ENCODE data around the gene SFT2D1.

The SFT2D1 gene

DNA sequence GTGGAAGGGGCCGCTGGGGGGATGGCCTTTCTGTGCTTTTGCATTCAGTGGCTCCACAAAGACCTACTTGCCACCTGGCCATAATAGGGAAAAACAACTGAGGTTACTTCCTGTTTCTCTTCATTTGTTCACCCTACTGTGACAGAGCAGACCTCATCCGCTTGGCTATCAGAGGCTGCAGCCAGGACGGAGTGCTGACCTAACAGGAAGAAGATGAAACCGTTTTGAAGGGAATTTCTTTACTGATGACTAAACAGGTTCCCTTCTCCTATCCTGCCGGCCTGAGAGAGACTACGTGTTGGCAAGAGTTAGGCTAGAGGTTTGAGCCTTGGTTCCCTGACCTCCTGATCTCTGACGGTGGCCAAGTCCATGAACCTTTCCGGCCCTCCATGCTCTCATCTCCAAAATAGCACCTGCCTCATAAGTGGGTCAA lies 55.5 kb downstream of the SFT2D1 start:
- H3K9me3 ChIP-seq (ENCODE audit: control insufficient read depth in 2 of 2, low read length in 2 of 2): no peaks in the 10 kb centered on the region
- H3K27ac ChIP-seq (ENCODE audit: low read length): no peak overlapping the region

DNA sequence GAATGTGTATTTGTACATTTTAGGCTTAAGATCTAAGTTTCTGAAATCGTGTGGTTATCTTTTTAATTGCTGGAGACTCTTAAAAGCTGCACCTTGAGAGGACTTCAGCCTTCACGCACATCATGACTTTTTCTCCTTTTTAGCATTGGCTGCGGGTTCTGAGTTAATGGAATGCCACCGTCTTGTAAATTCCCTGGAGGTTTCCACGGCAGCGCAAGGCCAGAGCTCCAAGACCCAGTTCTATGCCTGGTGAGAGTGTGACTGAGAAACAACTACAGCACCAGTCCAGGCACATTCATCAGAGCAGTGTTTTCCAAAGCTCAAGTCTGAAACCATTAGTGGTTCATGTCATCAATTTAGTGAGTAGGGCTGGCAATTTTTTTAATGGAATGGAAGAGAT lies 57.1 kb downstream of the SFT2D1 start:
- no peak overlapping the region for H3K27ac ChIP-seq (ENCODE audit: low read length)
- no peaks in the 10 kb centered on the region for H3K4me1 ChIP-seq (ENCODE audit: control insufficient read depth, insufficient read depth, low read length)
- H3K9me3 ChIP-seq (ENCODE audit: control insufficient read depth in 2 of 2, low read length in 2 of 2): no peaks in the 10 kb centered on the region
- H3K9ac ChIP-seq (ENCODE audit: low read length in 2 of 2): no peak overlapping the region
- H3K4me3 ChIP-seq (ENCODE audit: low read length in 2 of 2): no peak overlapping the region
- H3K27me3 ChIP-seq (ENCODE audit: control insufficient read depth in 1 of 2, insufficient read depth in 2 of 2, low read length in 2 of 2): peaks cover 4 to 10% of the 10 kb centered on the region in 2 donors
- H3K36me3 ChIP-seq (ENCODE audit: control insufficient read depth in 2 of 2, insufficient read depth in 2 of 2, low read length in 2 of 2): no peaks in the 10 kb centered on the region

More for the DNA sequence above, 55.5 kb downstream of the SFT2D1 start:
- H3K36me3 ChIP-seq (ENCODE audit: control insufficient read depth in 2 of 2, insufficient read depth in 2 of 2, low read length in 2 of 2): no peaks in the 10 kb centered on the region
- H3K27me3 ChIP-seq (ENCODE audit: control insufficient read depth in 1 of 2, insufficient read depth in 2 of 2, low read length in 2 of 2): peaks cover 4 to 15% of the 10 kb centered on the region in 2 donors
- no peak overlapping the region for H3K9ac ChIP-seq (ENCODE audit: low read length in 2 of 2)
- H3K4me3 ChIP-seq (ENCODE audit: low read length in 2 of 2): no peak overlapping the region
- no peaks in the 10 kb centered on the region for H3K4me1 ChIP-seq (ENCODE audit: control insufficient read depth, insufficient read depth, low read length)

DNA sequence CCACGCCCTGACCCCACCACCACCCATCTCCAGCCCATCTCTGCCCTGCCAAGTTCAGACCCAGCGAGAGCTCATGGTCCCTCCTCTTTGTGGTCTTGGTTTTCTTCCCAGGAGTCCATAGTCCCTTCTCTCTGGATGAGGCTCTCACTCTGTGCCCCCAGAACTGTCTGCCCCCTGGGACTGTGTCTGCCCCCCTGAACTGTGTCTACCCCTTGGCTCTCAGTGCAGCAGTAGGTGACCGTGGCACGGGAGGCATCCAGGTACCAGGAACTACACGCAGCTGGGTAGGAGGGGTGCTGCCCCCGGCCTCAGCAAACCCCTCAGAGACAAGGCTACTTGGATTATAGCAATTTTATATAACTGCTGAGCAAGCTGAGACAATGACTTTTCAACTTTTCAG lies 57.7 kb downstream of the SFT2D1 start:
- no peak overlapping the region for H3K4me3 ChIP-seq (ENCODE audit: low read length in 2 of 2)
- H3K9ac ChIP-seq (ENCODE audit: low read length in 2 of 2): no peak overlapping the region
- H3K4me1 ChIP-seq (ENCODE audit: control insufficient read depth, insufficient read depth, low read length): no peaks in the 10 kb centered on the region
- H3K9me3 ChIP-seq (ENCODE audit: control insufficient read depth in 2 of 2, low read length in 2 of 2): no peaks in the 10 kb centered on the region
- H3K27me3 ChIP-seq (ENCODE audit: control insufficient read depth in 1 of 2, insufficient read depth in 2 of 2, low read length in 2 of 2): peaks cover 4 to 10% of the 10 kb centered on the region in 2 donors
- H3K36me3 ChIP-seq (ENCODE audit: control insufficient read depth in 2 of 2, insufficient read depth in 2 of 2, low read length in 2 of 2): no peaks in the 10 kb centered on the region
- no peak overlapping the region for H3K27ac ChIP-seq (ENCODE audit: low read length)

DNA sequence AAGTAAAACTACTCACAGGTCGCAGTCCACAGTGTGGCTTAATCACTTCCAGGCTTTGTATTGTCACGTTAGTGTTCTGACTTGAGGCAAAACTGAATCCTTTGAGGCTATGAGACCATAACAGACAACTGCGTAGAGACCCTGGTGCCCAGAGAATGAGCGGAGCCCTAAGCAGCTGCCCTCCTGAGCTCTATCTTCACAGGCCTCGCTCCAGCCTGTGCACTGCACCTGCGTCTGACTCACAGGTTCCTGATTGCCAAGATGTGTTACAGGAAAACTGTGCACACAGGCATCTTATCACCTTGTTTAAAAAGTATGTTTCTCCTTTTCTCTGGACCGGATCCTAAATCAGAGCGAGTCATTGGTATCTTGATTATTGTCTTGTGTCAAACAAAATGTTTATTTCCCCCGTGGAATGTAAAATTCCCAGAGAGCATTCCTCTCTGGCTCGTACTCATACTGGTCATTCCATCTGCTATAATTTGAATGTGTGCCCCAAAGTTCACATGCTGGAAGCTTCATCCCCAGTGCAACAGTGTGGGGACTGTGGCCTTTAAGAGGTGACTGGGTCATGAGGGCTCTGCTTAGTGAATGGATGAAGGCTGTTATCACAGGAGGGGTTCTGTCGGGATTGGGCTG lies 59.8 kb downstream of the SFT2D1 start:
- H3K36me3 ChIP-seq (ENCODE audit: control insufficient read depth in 2 of 2, insufficient read depth in 2 of 2, low read length in 2 of 2): no peaks in the 10 kb centered on the region
- H3K27ac ChIP-seq (ENCODE audit: low read length): no peak overlapping the region
- H3K27me3 ChIP-seq (ENCODE audit: control insufficient read depth in 1 of 2, insufficient read depth in 2 of 2, low read length in 2 of 2): peaks cover 4 to 8% of the 10 kb centered on the region in 2 donors
- no peak overlapping the region for H3K4me3 ChIP-seq (ENCODE audit: low read length in 2 of 2)
- H3K9me3 ChIP-seq (ENCODE audit: control insufficient read depth in 2 of 2, low read length in 2 of 2): no peaks in the 10 kb centered on the region
- H3K4me1 ChIP-seq (ENCODE audit: control insufficient read depth, insufficient read depth, low read length): no peaks in the 10 kb centered on the region
- no peak overlapping the region for H3K9ac ChIP-seq (ENCODE audit: low read length in 2 of 2)

DNA sequence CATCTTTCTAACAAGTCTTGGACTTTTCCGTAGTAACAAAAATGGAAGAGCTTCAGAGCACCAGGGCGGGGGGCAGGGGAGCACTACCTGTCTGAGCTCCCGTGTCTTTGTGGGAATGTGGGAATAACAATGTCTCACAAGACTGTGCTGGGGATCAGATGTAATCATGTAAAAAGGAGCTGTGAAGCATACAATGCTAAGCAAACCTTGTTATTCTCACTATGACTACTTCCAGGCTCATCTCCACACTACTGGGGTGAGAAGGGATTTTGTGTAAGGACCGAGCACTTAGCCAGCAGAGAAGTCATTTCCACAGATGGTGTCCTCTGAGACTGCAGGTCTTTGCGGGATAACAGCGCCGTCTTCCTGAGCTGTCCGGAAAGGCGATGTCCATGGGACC lies 61.2 kb downstream of the SFT2D1 start:
- peaks cover 8% of the 10 kb centered on the region for H3K4me1 ChIP-seq (ENCODE audit: control insufficient read depth, insufficient read depth, low read length)
- H3K27ac ChIP-seq (ENCODE audit: low read length): no peak overlapping the region
- H3K4me3 ChIP-seq (ENCODE audit: low read length in 2 of 2): no peak overlapping the region
- H3K9ac ChIP-seq (ENCODE audit: low read length in 2 of 2): no peak overlapping the region
- H3K27me3 ChIP-seq (ENCODE audit: control insufficient read depth in 1 of 2, insufficient read depth in 2 of 2, low read length in 2 of 2): peaks cover 4 to 8% of the 10 kb centered on the region in 2 donors
- no peaks in the 10 kb centered on the region for H3K36me3 ChIP-seq (ENCODE audit: control insufficient read depth in 2 of 2, insufficient read depth in 2 of 2, low read length in 2 of 2)
- H3K9me3 ChIP-seq (ENCODE audit: control insufficient read depth in 2 of 2, low read length in 2 of 2): no peaks in the 10 kb centered on the region

DNA sequence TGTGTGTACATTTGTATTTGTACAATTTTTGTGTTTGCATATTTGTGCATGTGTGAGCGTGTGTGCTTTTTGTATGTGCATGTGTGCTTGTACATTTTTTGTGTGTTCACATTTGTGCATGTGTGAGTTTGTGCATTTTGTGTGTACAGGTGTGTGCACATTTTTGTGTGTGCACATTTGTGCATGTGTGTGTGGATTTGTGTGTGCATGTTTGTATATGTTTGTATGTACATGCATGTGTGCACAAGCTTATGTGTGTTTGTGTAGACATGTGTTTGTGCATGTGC lies 63.0 kb downstream of the SFT2D1 start:
- Histone ChIP-seq H3K9ac (ENCODE audit: low read length in 2 of 2) (no peak overlapping the region), H3K36me3 (ENCODE audit: control insufficient read depth in 2 of 2, insufficient read depth in 2 of 2, low read length in 2 of 2) (no peaks in the 10 kb centered on the region), H3K27ac (ENCODE audit: low read length) (no peak overlapping the region), H3K27me3 (ENCODE audit: control insufficient read depth in 1 of 2, insufficient read depth in 2 of 2, low read length in 2 of 2) (peaks cover 6 to 10% of the 10 kb centered on the region in 2 donors), H3K4me3 (ENCODE audit: low read length in 2 of 2) (no peak overlapping the region), H3K4me1 (ENCODE audit: control insufficient read depth, insufficient read depth, low read length) (peaks cover 8% of the 10 kb centered on the region), H3K9me3 (ENCODE audit: control insufficient read depth in 2 of 2, low read length in 2 of 2) (no peaks in the 10 kb centered on the region)

DNA sequence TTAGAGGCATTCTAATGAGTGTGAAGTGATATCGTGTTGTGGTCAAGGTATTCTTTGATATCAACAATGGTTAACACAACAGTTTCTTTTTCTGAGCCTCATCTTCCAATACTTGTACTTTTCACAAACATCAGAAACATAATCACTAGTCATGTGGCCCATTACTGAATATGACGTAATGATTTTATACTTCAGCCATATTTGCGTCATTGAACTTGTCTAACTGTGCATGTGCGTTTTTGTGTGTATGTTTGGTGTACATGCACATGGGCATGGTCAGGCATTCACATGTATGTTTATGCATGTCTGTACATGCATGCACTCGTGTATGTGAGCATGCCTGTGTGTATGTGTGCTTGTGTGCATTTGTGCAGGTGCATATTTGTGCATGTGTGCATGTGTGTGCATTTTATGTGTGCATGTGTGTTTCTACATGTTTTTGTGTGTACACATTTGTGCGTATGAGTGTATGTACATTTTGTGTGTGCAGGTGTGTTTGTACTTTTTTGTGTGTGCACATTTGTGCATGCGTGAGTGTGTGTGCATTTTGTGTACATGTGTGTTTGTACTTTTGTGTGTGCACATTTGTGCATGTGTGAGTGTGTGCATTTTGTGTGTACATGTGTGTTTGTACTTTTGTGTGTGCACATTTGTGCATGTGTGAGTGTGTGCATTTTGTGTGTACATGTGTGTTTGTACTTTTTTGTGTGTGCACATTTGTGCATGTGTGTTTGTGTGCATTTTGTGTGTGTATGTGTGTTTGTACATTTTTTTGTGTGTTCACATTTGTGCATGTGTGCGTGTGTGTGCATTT lies 63.6 kb downstream of the SFT2D1 start:
- no peaks in the 10 kb centered on the region for H3K36me3 ChIP-seq (ENCODE audit: control insufficient read depth in 2 of 2, insufficient read depth in 2 of 2, low read length in 2 of 2)
- H3K27me3 ChIP-seq (ENCODE audit: control insufficient read depth in 1 of 2, insufficient read depth in 2 of 2, low read length in 2 of 2): peaks cover 3 to 6% of the 10 kb centered on the region in 2 donors
- peaks cover 8% of the 10 kb centered on the region for H3K4me1 ChIP-seq (ENCODE audit: control insufficient read depth, insufficient read depth, low read length)
- no peaks in the 10 kb centered on the region for H3K9me3 ChIP-seq (ENCODE audit: control insufficient read depth in 2 of 2, low read length in 2 of 2)
- H3K9ac ChIP-seq (ENCODE audit: low read length in 2 of 2): no peak overlapping the region
- no peak overlapping the region for H3K27ac ChIP-seq (ENCODE audit: low read length)
- H3K4me3 ChIP-seq (ENCODE audit: low read length in 2 of 2): no peak overlapping the region

DNA sequence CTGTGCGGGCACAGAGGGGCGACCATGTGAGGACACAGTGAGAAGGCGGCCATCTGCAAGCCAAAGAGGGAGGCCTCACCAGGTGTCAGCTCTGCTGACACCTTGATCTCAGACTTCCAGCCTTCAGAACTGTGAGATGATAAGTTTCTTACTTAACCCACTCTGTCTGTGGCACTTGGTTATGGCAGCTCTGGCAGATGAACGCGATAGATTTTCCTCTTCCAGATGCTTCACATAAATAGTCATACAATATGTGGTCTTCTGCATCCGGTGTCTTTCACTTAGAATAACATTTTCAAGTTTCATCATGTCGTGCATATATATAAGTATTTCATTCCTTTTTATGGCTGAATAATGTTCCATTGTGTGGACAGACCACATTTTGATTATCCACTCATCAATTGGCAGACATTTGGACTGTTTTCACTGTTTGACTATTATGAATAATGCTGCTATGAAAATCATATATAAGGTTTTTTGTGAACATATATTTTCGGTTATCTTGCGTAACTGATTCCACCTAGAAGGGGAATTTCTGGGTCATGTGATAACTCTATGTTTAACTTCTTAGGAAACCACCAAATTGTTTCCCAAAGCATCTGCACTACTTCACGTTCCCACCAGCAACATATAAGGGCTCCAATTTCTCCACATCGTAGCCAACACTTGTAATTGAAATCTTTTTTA lies 64.3 kb downstream of the SFT2D1 start:
- Histone ChIP-seq H3K36me3 (ENCODE audit: control insufficient read depth in 2 of 2, insufficient read depth in 2 of 2, low read length in 2 of 2) (no peaks in the 10 kb centered on the region), H3K4me3 (ENCODE audit: low read length in 2 of 2) (no peak overlapping the region), H3K9ac (ENCODE audit: low read length in 2 of 2) (no peak overlapping the region), H3K4me1 (ENCODE audit: control insufficient read depth, insufficient read depth, low read length) (peaks cover 8% of the 10 kb centered on the region), H3K9me3 (ENCODE audit: control insufficient read depth in 2 of 2, low read length in 2 of 2) (no peaks in the 10 kb centered on the region), H3K27ac (ENCODE audit: low read length) (no peak overlapping the region), H3K27me3 (ENCODE audit: control insufficient read depth in 1 of 2, insufficient read depth in 2 of 2, low read length in 2 of 2) (peaks cover 3% of the 10 kb centered on the region in 2 donors)

DNA sequence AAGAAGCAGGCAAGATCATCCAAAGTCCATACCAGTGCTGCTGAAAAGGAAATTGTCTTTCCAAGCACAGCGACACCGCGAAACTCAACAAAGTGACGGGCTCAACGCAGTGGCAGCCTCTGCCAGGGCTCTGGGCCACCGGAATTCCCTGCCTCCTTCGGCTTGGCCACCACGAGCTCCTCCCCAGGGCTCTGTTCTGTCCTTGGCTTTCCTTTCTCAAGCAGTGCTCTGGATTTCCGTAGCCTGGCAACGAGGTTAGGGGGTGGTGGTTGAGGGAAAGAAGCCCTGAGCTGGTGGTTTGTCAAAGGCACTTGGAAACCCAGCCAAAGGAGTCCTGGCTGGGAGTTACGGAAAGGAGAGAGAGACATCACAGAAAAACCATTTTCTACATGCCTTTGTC lies 65.3 kb downstream of the SFT2D1 start:
- no peak overlapping the region for H3K4me3 ChIP-seq (ENCODE audit: low read length in 2 of 2)
- peaks cover 3% of the 10 kb centered on the region in 2 donors for H3K27me3 ChIP-seq (ENCODE audit: control insufficient read depth in 1 of 2, insufficient read depth in 2 of 2, low read length in 2 of 2)
- H3K4me1 ChIP-seq (ENCODE audit: control insufficient read depth, insufficient read depth, low read length): peaks cover 8% of the 10 kb centered on the region
- H3K9ac ChIP-seq (ENCODE audit: low read length in 2 of 2): no peak overlapping the region
- H3K27ac ChIP-seq (ENCODE audit: low read length): no peak overlapping the region
- no peaks in the 10 kb centered on the region for H3K36me3 ChIP-seq (ENCODE audit: control insufficient read depth in 2 of 2, insufficient read depth in 2 of 2, low read length in 2 of 2)
- no peaks in the 10 kb centered on the region for H3K9me3 ChIP-seq (ENCODE audit: control insufficient read depth in 2 of 2, low read length in 2 of 2)

DNA sequence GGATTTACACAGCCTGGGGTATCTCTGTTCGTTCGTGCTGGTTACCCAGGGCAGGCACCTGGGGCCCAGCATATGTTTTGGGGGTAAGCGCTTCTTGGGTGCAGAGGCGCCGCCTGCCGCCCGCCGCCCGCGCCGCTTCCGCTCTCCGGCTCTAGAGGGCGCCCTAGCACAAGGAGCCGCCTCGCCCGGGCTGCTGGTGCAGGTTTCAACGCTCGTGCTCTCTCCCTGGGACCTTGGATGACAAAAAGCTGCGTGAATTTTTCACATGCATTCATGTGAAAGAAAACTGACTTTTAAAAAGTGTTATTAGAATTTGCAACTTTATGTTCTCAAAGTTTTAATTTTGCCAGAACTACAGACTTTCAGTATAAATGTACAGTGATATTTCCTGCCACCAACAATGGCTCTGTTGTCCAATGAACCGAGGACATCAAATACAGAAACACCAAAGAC lies 66.6 kb downstream of the SFT2D1 start:
- Histone ChIP-seq H3K27me3 (ENCODE audit: control insufficient read depth in 1 of 2, insufficient read depth in 2 of 2, low read length in 2 of 2) (peaks cover 3 to 6% of the 10 kb centered on the region in 2 donors), H3K27ac (ENCODE audit: low read length) (no peak overlapping the region), H3K4me1 (ENCODE audit: control insufficient read depth, insufficient read depth, low read length) (peaks cover 8% of the 10 kb centered on the region), H3K36me3 (ENCODE audit: control insufficient read depth in 2 of 2, insufficient read depth in 2 of 2, low read length in 2 of 2) (no peaks in the 10 kb centered on the region), H3K9ac (ENCODE audit: low read length in 2 of 2) (no peak overlapping the region), H3K4me3 (ENCODE audit: low read length in 2 of 2) (no peak overlapping the region), H3K9me3 (ENCODE audit: control insufficient read depth in 2 of 2, low read length in 2 of 2) (no peaks in the 10 kb centered on the region)

Data from stomach smooth muscle (tissue), 2 donors.